ENCODE measurements around the gene SLC35A4. TPM values are rescaled to one million over a fixed set of nuclear protein-coding genes. Genes with fewer than 3 reads are reported as not detected.
"Not testable (repeated sequence)": the region's sequence is repeated elsewhere in the genome, so short reads cannot be mapped to it uniquely, and the experiment has no call there.

SLC35A4 gene
- total RNA-seq, 8 experiments from 2014 or later, result 13.1 to 64.1 (median 34.1) TPM

- Histone ChIP-seq H3K4me1 (replicated peaks in 1 of 2) (peaks cover 4 to 5% of the 10 kb centered on the region in 2 donors), H3K4me3 (no peak overlapping the region), H3K27ac (no peak overlapping the region)
- in situ Hi-C loops (cut with MboI; ENCODE audit: low pct_unique_long_range_greater_than_20kb in 2 of 9, low sequenced_read_pairs in 9 of 9, unreplicated experiment in 9 of 9), result loop anchor here in 4 of 9 experiments (10.0 to 25.0 kb wide), 3 partner anchors 64 to 117 kb away; partner anchors contain the start of genes DND1 (in 2 of the 4), WDR55 (in 2 of the 4), CD14 (in 1 of the 4) and HARS1 (in 1 of the 4)
- 83 to 100% (median 100%) methylated on average over 1 of the region's 1 CpG; no CpG with 5 or more reads in 4 of the 10 experiments for WGBS, 10 experiments
- no peak for ATAC-seq (replicated peaks in 6 of 8)
Measured at GRCh38 chr5:140570488-140570887, 5.9 kb downstream of the SLC35A4 start.

GRCh38 chr5:140571105-140571504, 6.5 kb downstream of the SLC35A4 start:
- ATAC-seq (replicated peaks in 6 of 8), result peak in 1 of 8 experiments; percentile 38
- H3K4me1 ChIP-seq (replicated peaks in 1 of 2), result no peaks in the 10 kb centered on the region
- no peak overlapping the region for H3K27ac ChIP-seq
- 20 to 100% (median 81%) methylated on average over 1 to 5 of the region's 5 CpGs; no CpG with 5 or more reads in 5 of the 10 experiments for WGBS, 10 experiments
- in situ Hi-C loops (cut with MboI; ENCODE audit: low pct_unique_long_range_greater_than_20kb in 2 of 9, low sequenced_read_pairs in 9 of 9, unreplicated experiment in 9 of 9), result loop anchor here in 4 of 9 experiments (10.0 to 25.0 kb wide), 3 partner anchors 64 to 116 kb away; partner anchors contain the start of genes DND1 (in 2 of the 4), WDR55 (in 2 of the 4), CD14 (in 1 of the 4) and HARS1 (in 1 of the 4)
- no peak overlapping the region for H3K4me3 ChIP-seq

- 80 to 90% methylated on average over 2 to 5 of the region's 7 CpGs; no CpG with 5 or more reads in 8 of the 10 experiments for WGBS, 10 experiments
- Histone ChIP-seq H3K27ac (no peak overlapping the region), H3K4me1 (replicated peaks in 1 of 2) (no peaks in the 10 kb centered on the region), H3K4me3 (no peak overlapping the region)
- in situ Hi-C loops (cut with MboI; ENCODE audit: low pct_unique_long_range_greater_than_20kb in 2 of 9, low sequenced_read_pairs in 9 of 9, unreplicated experiment in 9 of 9), result loop anchor here in 4 of 9 experiments (10.0 to 25.0 kb wide), 3 partner anchors 61 to 114 kb away; partner anchors contain the start of genes DND1 (in 2 of the 4), WDR55 (in 2 of the 4), CD14 (in 1 of the 4) and HARS1 (in 1 of the 4)
- ATAC-seq (replicated peaks in 6 of 8), result no peak
Measured at GRCh38 chr5:140573683-140574082, 9.1 kb downstream of the SLC35A4 start.

GRCh38 chr5:140574165-140574564, 9.5 kb downstream of the SLC35A4 start:
- WGBS, 10 experiments, result 38 to 100% (median 78%) methylated on average over 1 to 2 of the region's 3 CpGs; no CpG with 5 or more reads in 3 of the 10 experiments
- H3K4me1 ChIP-seq (replicated peaks in 1 of 2), result no peaks in the 10 kb centered on the region
- H3K27ac ChIP-seq, result no peak overlapping the region
- H3K4me3 ChIP-seq, result no peak overlapping the region
- in situ Hi-C loops (cut with MboI; ENCODE audit: low pct_unique_long_range_greater_than_20kb in 2 of 9, low sequenced_read_pairs in 9 of 9, unreplicated experiment in 9 of 9), result loop anchor here in 4 of 9 experiments (10.0 to 25.0 kb wide), 3 partner anchors 61 to 113 kb away; partner anchors contain the start of genes DND1 (in 2 of the 4), WDR55 (in 2 of the 4), CD14 (in 1 of the 4) and HARS1 (in 1 of the 4)
- ATAC-seq (replicated peaks in 6 of 8), result no peak

DNA sequence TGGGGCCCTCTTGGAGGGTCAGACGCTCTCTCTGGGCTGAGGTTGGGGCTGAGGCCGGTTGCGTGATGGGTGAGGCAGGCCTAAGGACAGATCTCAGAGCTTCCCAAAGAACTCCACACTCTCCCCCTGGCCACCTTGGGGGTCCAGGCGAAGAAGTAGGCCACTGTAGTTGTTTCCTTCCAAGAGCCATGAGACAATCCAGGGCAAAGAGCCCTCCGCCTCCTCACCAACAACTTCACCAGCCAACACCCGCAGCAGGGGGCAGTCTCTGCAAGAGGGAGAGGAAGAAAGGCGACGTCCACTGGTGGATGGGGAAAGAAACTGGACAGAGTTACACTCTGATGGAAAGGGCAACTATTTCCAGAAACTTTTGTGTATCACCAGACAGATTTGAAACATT, 10.7 kb downstream of the SLC35A4 start:
- no peak overlapping the region for H3K27ac ChIP-seq
- H3K4me3 ChIP-seq, result no peak overlapping the region
- H3K4me1 ChIP-seq (replicated peaks in 1 of 2), result no peaks in the 10 kb centered on the region
- 0 to 86% (median 80%) methylated on average over 1 to 4 of the region's 8 CpGs; no CpG with 5 or more reads in 3 of the 10 experiments for WGBS, 10 experiments
- peak in 3 of 8 experiments; percentile 61 to 90 (median 90) for ATAC-seq (replicated peaks in 6 of 8)
- in situ Hi-C loops (cut with MboI; ENCODE audit: low pct_unique_long_range_greater_than_20kb in 2 of 9, low sequenced_read_pairs in 9 of 9, unreplicated experiment in 9 of 9), result loop anchor here in 1 of 9 experiments (10.0 kb wide), 1 partner anchor 59 kb away; the partner anchor contains the start of genes CD14 and TMCO6

GRCh38 chr5:140576776-140577201, 12.2 kb downstream of the SLC35A4 start:
- no peak overlapping the region for H3K4me3 ChIP-seq
- ATAC-seq (replicated peaks in 6 of 8), result no peak
- WGBS, 10 experiments, result 17 to 100% (median 66%) methylated on average over 1 to 2 of the region's 2 CpGs
- H3K4me1 ChIP-seq (replicated peaks in 1 of 2), result no peaks in the 10 kb centered on the region
- H3K27ac ChIP-seq, result no peak overlapping the region
- in situ Hi-C loops (cut with MboI; ENCODE audit: low pct_unique_long_range_greater_than_20kb in 2 of 9, low sequenced_read_pairs in 9 of 9, unreplicated experiment in 9 of 9), result loop anchor here in 1 of 9 experiments (10.0 kb wide), 1 partner anchor 58 kb away; the partner anchor contains the start of genes CD14 and TMCO6

- 53 to 93% (median 71%) methylated on average over 1 to 5 of the region's 6 CpGs for WGBS, 10 experiments
- not testable (repeated sequence) for H3K4me1 ChIP-seq (replicated peaks in 1 of 2); ATAC-seq (replicated peaks in 6 of 8)
Measured at GRCh38 chr5:140579188-140579747, 14.6 kb downstream of the SLC35A4 start.

GRCh38 chr5:140587495-140587894, 22.9 kb downstream of the SLC35A4 start:
- Histone ChIP-seq H3K27ac (no peak overlapping the region), H3K4me3 (no peak overlapping the region), H3K4me1 (replicated peaks in 1 of 2) (no peaks in the 10 kb centered on the region)
- in situ Hi-C loops (cut with MboI; ENCODE audit: low pct_unique_long_range_greater_than_20kb in 2 of 9, low sequenced_read_pairs in 9 of 9, unreplicated experiment in 9 of 9), result no loop called here
- peak in 3 of 8 experiments; percentile 16 to 27 (median 16) for ATAC-seq (replicated peaks in 6 of 8)
- whole genome bisulfite sequencing, 10 experiments, result 80 to 100% (median 100%) methylated on average over 1 of the region's 1 CpG; no CpG with 5 or more reads in 5 of the 10 experiments

More at GRCh38 chr5:140579188-140579747, 14.6 kb downstream of the SLC35A4 start:
- H3K4me3 ChIP-seq, H3K27ac ChIP-seq: not testable (repeated sequence)
- in situ Hi-C loops (cut with MboI; ENCODE audit: low pct_unique_long_range_greater_than_20kb in 2 of 9, low sequenced_read_pairs in 9 of 9, unreplicated experiment in 9 of 9), result loop anchor here in 1 of 9 experiments (10.0 kb wide), 1 partner anchor 56 kb away; the partner anchor contains the start of genes CD14 and TMCO6

GRCh38 chr5:140588311-140589070, 23.9 kb downstream of the SLC35A4 start:
- in situ Hi-C loops (cut with MboI; ENCODE audit: low pct_unique_long_range_greater_than_20kb in 2 of 9, low sequenced_read_pairs in 9 of 9, unreplicated experiment in 9 of 9), result no loop called here
- Histone ChIP-seq H3K4me1 (replicated peaks in 1 of 2) (no peaks in the 10 kb centered on the region), H3K4me3 (no peak overlapping the region), H3K27ac (no peak overlapping the region)
- peak in 3 of 8 experiments; percentile 83 to 92 (median 90) for ATAC-seq (replicated peaks in 6 of 8)
- 7 to 100% (median 85%) methylated on average over 1 to 5 of the region's 5 CpGs for WGBS, 10 experiments

GRCh38 chr5:140590861-140591260, 26.2 kb downstream of the SLC35A4 start:
- no peak overlapping the region for H3K4me3 ChIP-seq
- no peak for ATAC-seq (replicated peaks in 6 of 8)
- H3K27ac ChIP-seq, result no peak overlapping the region
- in situ Hi-C loops (cut with MboI; ENCODE audit: low pct_unique_long_range_greater_than_20kb in 2 of 9, low sequenced_read_pairs in 9 of 9, unreplicated experiment in 9 of 9), result no loop called here
- 60 to 100% (median 73%) methylated on average over 1 to 4 of the region's 7 CpGs; no CpG with 5 or more reads in 5 of the 10 experiments for WGBS, 10 experiments
- H3K4me1 ChIP-seq (replicated peaks in 1 of 2), result no peaks in the 10 kb centered on the region

- Histone ChIP-seq H3K4me1 (replicated peaks in 1 of 2) (no peaks in the 10 kb centered on the region), H3K27ac (no peak overlapping the region), H3K4me3 (no peak overlapping the region)
- in situ Hi-C loops (cut with MboI; ENCODE audit: low pct_unique_long_range_greater_than_20kb in 2 of 9, low sequenced_read_pairs in 9 of 9, unreplicated experiment in 9 of 9), result no loop called here
- peak in 3 of 8 experiments; percentile 16 to 52 (median 32) for ATAC-seq (replicated peaks in 6 of 8)
- 5 to 100% (median 68%) methylated on average over 1 to 3 of the region's 5 CpGs for WGBS, 10 experiments
Measured at GRCh38 chr5:140591747-140592372, 27.2 kb downstream of the SLC35A4 start.

- ATAC-seq (replicated peaks in 6 of 8); H3K4me1 ChIP-seq (replicated peaks in 1 of 2); H3K4me3 ChIP-seq; in situ Hi-C loops (cut with MboI; ENCODE audit: low pct_unique_long_range_greater_than_20kb in 2 of 9, low sequenced_read_pairs in 9 of 9, unreplicated experiment in 9 of 9); H3K27ac ChIP-seq: not testable (repeated sequence)
- WGBS, 10 experiments, result no CpG with 5 or more reads among the region's 14 CpGs
Measured at GRCh38 chr5:140593070-140593469, 28.4 kb downstream of the SLC35A4 start.
